HUES64 (cell line): ENCODE measurements around the gene SOD1.
A peak's percentile ranks its signal among the peaks of the same experiment; 100 is the strongest.

ENCODE experiments used
- H3K27ac ChIP-seq: 2 replicates; pipeline ENCODE4 v1.7.0; 2013; ENCODE audit warnings: low read depth, low read length, inconsistent platforms
- H3K27me3 ChIP-seq: 2 replicates; pipeline ENCODE4 v1.6.1; 2013; ENCODE audit warnings: mild to moderate bottlenecking, low read length; ENCODE audit not compliant: insufficient read depth
- H3K36me3 ChIP-seq: 2 replicates; pipeline ENCODE4 v1.6.1; 2013; ENCODE audit warnings: mild to moderate bottlenecking, low read length; ENCODE audit not compliant: insufficient read depth
- H3K4me1 ChIP-seq: 2 replicates; pipeline ENCODE4 v1.6.1; 2013; ENCODE audit warnings: mild to moderate bottlenecking, low read length, moderate library complexity; ENCODE audit not compliant: insufficient read depth
- H3K4me3 ChIP-seq: 2 replicates; pipeline ENCODE4 v1.5.1; 2013; ENCODE audit warnings: mild to moderate bottlenecking, low read length, moderate library complexity
- H3K9ac ChIP-seq: 2 replicates; pipeline ENCODE4 v1.6.1; 2013; ENCODE audit warnings: mild to moderate bottlenecking, low read depth, low read length
- H3K9me3 ChIP-seq: 2 replicates; pipeline ENCODE4 v1.6.1; 2013; ENCODE audit warnings: low read depth, low read length; ENCODE audit not compliant: insufficient read depth
- WGBS: fragments of 150-250, 120-280 bp; methylation state at CpG from one replicate; pipeline ENCODE4 v1.1.7; 2013; ENCODE audit warnings: missing lambda C conversion rate; 5-methylcytosine and 5-hydroxymethylcytosine counted together

The SOD1 gene

DNA sequence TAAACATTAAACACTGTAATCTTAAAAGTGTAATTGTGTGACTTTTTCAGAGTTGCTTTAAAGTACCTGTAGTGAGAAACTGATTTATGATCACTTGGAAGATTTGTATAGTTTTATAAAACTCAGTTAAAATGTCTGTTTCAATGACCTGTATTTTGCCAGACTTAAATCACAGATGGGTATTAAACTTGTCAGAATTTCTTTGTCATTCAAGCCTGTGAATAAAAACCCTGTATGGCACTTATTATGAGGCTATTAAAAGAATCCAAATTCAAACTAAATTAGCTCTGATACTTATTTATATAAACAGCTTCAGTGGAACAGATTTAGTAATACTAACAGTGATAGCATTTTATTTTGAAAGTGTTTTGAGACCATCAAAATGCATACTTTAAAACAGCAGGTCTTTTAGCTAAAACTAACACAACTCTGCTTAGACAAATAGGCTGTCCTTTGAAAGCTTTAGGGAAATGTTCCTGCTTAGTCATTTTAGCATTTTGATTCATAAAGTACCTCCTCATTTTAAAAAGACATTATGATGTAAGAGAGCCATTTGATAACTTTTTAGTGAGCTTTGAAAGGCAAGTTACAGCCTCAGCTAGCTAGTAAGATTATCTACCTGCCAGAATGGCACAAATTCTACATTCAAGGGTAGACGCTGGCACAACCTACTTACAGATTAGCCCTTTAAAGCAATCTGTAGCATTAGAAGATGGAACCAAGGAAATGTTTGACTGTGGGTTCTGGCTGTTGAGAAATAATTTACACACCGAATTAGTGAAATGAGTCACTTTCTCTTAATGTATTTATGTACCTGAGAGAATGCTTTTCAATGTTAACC, 9.4 kb downstream of the SOD1 start:
- Histone ChIP-seq H3K4me1 (peaks cover 24% of the 10 kb centered on the region; the same call in 1 of the 2 replicates), H3K27ac (peak overlapping the region; percentile 41; the same call in 1 of the 2 replicates), H3K36me3 (peaks cover 75% of the 10 kb centered on the region), H3K9me3 (no peaks in the 10 kb centered on the region), H3K27me3 (no peaks in the 10 kb centered on the region), H3K4me3 (no peak overlapping the region), H3K9ac (no peak overlapping the region)
- 97% methylated on average over 2 of the region's 2 CpGs for WGBS

DNA sequence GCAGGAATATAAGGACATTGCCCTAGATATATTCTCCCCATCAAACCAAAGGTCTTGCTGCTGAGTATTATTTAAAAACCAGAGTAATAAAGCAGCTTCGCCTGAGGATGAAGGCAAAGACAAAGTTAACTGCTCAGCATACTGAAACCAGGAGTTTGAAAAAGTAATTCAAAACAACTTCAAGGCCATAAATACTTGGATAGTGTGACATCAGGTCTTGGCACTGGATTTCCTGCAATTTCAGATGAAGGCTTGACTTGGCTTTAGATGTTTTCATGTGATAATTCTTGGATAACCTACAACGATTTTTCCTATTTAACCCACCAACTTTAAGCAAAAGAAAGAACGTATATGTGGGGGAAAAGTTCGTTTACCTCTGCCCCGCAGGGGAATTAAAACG, 10.6 kb downstream of the SOD1 start:
- Histone ChIP-seq H3K4me1 (peaks cover 24% of the 10 kb centered on the region; the same call in 1 of the 2 replicates), H3K27me3 (no peaks in the 10 kb centered on the region), H3K36me3 (peaks cover 69% of the 10 kb centered on the region), H3K4me3 (no peak overlapping the region), H3K9me3 (no peaks in the 10 kb centered on the region), H3K9ac (peak overlapping the region; percentile 0; the same call in 1 of the 2 replicates), H3K27ac (no peak overlapping the region; the same call in 1 of the 2 replicates)
- 72% methylated on average over 5 of the region's 6 CpGs for WGBS

DNA sequence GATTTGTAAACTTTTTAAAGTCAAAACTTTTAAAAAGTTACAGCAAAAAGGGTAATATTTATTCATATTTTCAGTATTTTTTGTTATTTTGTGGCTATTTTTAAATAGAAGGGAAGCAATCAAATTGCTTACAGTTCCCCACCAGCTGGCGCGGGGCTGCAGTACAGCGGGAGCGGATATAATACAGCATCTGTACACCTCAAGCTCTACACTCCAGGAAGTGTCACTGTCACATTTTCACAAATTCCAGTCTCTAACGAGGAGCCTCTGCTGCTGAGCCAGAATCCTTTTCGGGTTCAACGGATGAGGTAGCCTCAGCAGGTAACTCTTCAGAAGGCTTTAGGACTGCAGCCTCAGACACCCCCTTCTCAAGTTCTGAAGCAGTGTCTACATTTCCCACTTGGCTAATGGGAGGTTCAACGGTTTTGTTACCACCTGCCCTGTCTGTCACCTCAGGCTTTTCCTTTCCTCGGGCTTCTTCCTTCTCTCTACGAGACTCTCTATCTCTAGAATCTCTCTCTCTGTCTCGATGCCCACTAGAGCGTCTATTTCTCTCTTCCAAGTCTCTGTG, 11.7 kb downstream of the SOD1 start:
- Histone ChIP-seq H3K27me3 (no peaks in the 10 kb centered on the region), H3K9me3 (no peaks in the 10 kb centered on the region), H3K36me3 (peaks cover 60% of the 10 kb centered on the region), H3K27ac (no peak overlapping the region), H3K4me3 (no peak overlapping the region), H3K4me1 (peaks cover 24% of the 10 kb centered on the region; the same call in 1 of the 2 replicates), H3K9ac (no peak overlapping the region)
- WGBS = 90% methylated on average over 12 of the region's 12 CpGs

DNA sequence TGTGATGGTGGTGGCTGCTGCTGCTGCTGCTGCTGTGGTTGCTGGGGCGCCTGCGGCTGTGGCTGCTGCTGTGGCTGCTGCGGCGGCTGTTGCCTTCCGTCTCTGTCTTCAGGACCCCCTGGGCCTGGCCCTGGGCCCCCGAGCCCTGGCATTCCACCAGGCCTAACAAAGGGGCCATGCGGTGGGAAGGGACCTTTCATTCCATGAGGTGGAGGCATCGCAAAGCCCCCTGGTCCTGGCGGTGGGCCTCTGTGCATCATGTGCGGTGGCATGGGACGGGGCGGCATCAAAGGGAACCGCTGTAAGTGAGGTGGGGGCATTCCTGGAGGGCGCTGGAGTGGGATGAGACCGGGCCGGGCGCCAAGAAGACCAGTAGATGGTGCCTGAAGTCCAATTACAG, 12.4 kb downstream of the SOD1 start:
- Histone ChIP-seq H3K27me3 (no peaks in the 10 kb centered on the region), H3K27ac (no peak overlapping the region), H3K36me3 (peaks cover 53% of the 10 kb centered on the region), H3K9ac (no peak overlapping the region), H3K4me3 (no peak overlapping the region), H3K9me3 (no peaks in the 10 kb centered on the region), H3K4me1 (peaks cover 20% of the 10 kb centered on the region; the same call in 1 of the 2 replicates)
- 95% methylated on average over 17 of the region's 17 CpGs for WGBS

DNA sequence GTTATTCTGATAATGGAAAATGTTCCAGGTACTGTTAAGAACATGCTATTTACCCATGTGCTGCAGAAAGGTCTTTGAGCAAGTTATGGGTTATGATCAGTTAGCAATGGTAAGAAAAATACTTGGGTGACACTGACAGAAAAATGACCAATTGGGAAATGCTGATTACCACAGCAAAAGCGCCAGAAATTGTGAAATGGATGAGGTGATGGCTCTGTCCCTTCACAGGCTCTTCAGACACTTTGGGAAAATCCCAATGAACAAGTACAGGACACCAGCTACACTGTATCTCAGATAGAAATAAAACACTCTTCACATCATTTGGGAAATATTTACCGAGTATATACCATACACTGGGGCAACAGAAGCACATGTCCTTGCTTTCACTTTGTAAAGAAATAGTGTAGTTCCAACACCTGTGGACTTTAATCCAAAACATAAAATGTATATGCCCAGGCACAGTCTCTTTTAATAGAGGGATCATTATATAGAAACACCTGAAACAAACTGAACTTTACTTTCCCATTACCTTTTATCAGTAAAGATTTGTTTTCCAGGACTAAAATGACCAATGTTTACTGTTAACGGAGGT, 13.9 kb downstream of the SOD1 start:
- Histone ChIP-seq H3K27me3 (no peaks in the 10 kb centered on the region), H3K9me3 (no peaks in the 10 kb centered on the region), H3K36me3 (peaks cover 48% of the 10 kb centered on the region), H3K9ac (no peak overlapping the region), H3K4me1 (peaks cover 20% of the 10 kb centered on the region; the same call in 1 of the 2 replicates), H3K4me3 (no peak overlapping the region), H3K27ac (no peak overlapping the region)
- 95% methylated on average over 3 of the region's 3 CpGs for WGBS

DNA sequence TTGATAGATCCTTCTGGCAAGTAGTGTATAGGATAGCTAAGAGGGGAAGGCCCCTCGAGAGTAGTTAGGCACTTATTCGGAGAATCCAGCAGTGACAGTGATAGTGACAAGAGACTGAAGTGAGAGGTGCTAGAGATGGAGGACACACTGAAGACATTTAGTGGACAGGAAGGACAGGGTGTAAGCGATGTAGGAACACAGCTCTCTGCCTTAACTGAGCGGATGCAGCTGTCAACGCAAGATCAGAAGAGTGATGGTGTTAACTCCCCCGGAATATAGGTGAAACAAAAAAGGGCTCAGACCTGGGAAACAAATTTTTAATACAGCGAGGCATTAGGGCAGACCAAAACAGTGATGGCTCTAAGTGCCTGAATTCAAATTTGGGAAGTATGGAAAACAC, 15.8 kb downstream of the SOD1 start:
- Histone ChIP-seq H3K27me3 (no peaks in the 10 kb centered on the region), H3K9ac (no peak overlapping the region), H3K36me3 (peaks cover 48% of the 10 kb centered on the region), H3K9me3 (no peaks in the 10 kb centered on the region), H3K27ac (no peak overlapping the region), H3K4me3 (no peak overlapping the region), H3K4me1 (peaks cover 7% of the 10 kb centered on the region; the same call in 1 of the 2 replicates)
- 93% methylated on average over 7 of the region's 7 CpGs for WGBS

DNA sequence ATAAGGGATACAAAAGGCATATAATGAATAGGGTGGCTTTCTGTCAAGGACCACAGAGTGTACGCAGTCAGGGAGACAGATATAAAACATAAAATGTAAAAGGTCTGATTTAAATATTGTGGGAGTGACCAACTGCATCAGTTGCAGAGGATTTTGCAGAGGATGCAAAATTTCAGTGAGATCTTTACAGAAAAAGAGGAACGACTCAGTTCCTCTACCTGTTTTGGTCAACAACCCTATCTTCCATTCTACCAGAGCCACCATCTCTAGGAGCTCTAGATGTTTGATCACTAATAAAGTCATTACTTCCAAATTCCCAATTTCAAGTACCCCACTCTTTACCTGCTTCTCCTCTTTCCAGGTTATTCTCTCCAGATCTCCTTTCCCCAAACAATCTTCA, 16.5 kb downstream of the SOD1 start:
- Histone ChIP-seq H3K4me3 (no peak overlapping the region), H3K36me3 (peaks cover 50% of the 10 kb centered on the region), H3K27ac (no peak overlapping the region), H3K4me1 (0 out of 2 replicates have a peak, but pooled peaks cover under 1% of the 10 kb centered on the region), H3K27me3 (no peaks in the 10 kb centered on the region), H3K9me3 (no peaks in the 10 kb centered on the region), H3K9ac (no peak overlapping the region)
- WGBS = 94% methylated on average over 2 of the region's 2 CpGs

DNA sequence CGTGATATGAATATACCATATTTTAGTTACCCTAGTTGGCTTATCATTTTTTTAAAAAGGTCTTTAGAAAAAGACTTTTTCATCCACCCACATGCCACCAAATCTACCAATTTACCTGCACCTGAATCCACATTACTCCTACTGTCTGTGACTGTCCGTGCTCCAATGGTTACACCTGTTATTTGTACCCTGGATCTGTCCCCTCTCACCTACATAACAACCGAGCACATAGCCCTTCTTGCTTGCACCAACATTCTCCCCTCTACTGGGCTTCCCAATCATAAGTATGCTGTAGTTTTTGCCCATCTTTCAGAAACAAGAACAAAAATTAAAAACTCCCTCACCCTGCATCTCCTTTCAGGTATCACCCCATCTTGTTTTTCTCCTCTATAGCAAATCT, 17.6 kb downstream of the SOD1 start:
- Histone ChIP-seq H3K4me1 (no peaks in the 10 kb centered on the region), H3K27me3 (no peaks in the 10 kb centered on the region), H3K4me3 (no peak overlapping the region), H3K9ac (no peak overlapping the region), H3K36me3 (peaks cover 50% of the 10 kb centered on the region), H3K27ac (no peak overlapping the region), H3K9me3 (no peaks in the 10 kb centered on the region)
- WGBS = 94% methylated on average over 2 of the region's 3 CpGs

DNA sequence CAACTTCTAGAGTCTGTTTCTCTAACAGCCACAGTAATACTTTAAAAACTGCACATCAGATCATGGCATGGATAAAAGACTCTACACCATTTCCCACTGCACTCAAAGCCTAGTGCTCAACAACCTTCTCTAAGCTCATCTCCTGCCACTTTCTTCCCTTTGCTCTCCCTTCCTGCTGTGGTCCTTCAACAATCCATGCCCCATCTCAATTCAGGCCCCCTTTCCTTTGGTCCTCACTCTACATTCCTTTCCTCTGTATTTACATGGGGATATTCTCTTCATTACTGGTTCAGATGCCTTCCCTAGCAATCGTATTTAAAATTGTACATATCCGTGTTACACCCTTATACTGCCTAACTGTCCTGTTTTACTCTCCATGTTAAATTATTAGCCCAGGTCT, 19.0 kb downstream of the SOD1 start:
- 97% methylated on average over 2 of the region's 2 CpGs for WGBS
- no peak overlapping the region for H3K4me3 ChIP-seq

DNA sequence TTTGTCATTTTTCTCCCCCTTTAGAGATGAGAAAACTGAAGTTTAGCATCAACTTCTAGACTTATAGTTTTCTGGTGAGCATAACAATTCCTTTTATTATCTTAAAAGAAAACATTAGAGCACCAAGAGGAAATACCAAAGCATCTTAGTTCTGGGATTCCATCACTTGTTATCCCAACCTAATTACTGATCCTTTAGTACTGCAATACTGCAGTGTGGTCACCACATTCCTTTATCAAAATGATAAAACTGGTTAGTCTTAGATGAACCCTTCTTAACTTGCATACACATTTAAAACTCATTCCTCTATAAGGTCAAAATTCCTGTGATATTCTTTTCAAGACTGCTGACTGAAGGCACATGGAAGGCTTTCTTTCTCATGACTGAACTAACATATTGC, 23.1 kb downstream of the SOD1 start:
- Histone ChIP-seq H3K9me3 (no peaks in the 10 kb centered on the region), H3K36me3 (peaks cover 95% of the 10 kb centered on the region), H3K4me3 (no peak overlapping the region), H3K4me1 (no peaks in the 10 kb centered on the region), H3K27me3 (no peaks in the 10 kb centered on the region), H3K9ac (no peak overlapping the region), H3K27ac (no peak overlapping the region)

More for the DNA sequence above, 19.0 kb downstream of the SOD1 start:
- no peak overlapping the region for H3K9ac ChIP-seq
- no peaks in the 10 kb centered on the region for H3K9me3 ChIP-seq
- H3K4me1 ChIP-seq = no peaks in the 10 kb centered on the region
- H3K27ac ChIP-seq = no peak overlapping the region
- H3K27me3 ChIP-seq = no peaks in the 10 kb centered on the region
- peaks cover 59% of the 10 kb centered on the region for H3K36me3 ChIP-seq

DNA sequence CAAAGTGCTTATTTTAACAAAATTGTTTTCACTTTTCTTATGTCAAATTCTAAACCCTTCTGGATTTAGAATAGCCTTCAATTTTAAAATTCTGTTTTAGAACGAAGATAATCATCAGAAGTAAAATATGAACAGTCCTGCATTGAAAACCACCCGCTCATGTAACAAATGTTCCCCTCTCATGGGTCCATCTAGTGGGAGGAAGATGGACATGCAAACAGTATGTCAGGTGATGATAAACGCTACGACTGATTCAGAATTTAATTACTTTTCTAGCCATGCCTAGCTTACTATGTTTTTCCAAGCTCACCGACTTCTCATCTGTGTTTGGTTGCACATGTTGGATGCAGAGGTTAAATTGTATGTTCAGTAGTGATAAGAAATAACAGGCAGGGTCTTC, 23.5 kb downstream of the SOD1 start:
- no peak overlapping the region for H3K27ac ChIP-seq
- H3K4me1 ChIP-seq = no peaks in the 10 kb centered on the region
- H3K36me3 ChIP-seq = peaks cover 95% of the 10 kb centered on the region
- H3K9me3 ChIP-seq = no peaks in the 10 kb centered on the region
- WGBS = 100% methylated on average over 5 of the region's 5 CpGs
- H3K27me3 ChIP-seq = no peaks in the 10 kb centered on the region
- H3K4me3 ChIP-seq = no peak overlapping the region
- H3K9ac ChIP-seq = no peak overlapping the region
